Measurements from ENCODE around the gene PTPRN2. TPM values are rescaled to one million over a fixed set of nuclear protein-coding genes. Genes with fewer than 3 reads are reported as not detected.

Gene PTPRN2
- total and polyA plus RNA-seq, 2 of the 8 experiments (the other 6 are each of a cell fraction or from before 2014, with no cell fraction given) = 2.6 to 4.5 TPM

DNA sequence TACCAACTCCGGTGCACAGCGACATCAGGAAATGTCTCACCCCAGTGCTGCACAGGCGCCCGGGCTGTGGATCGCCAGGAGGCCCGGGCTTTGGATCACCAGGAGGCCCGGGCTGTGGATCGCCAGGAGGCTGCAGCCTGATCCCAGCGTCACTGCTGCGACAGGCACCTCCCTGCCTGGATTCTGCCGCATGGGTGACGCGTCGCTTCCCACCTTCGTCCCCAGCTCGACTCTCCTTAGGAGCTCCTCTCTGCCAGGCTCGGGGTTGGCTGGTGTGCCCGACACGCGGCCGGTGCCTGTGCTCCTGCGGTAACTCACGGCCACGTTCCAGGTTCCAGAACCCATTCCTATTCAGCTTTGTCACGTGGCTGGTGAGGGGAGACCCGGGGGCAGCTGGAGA lies 993.3 kb downstream of the PTPRN2 start:
- H4K5ac ChIP-seq (ENCODE audit: insufficient read length, low read depth, low read length) = no peak overlapping the region
- no peaks in the 10 kb centered on the region; a peak in 1 of 8 replicates for H3K36me3 ChIP-seq (ENCODE audit: control insufficient read depth in 2 of 4, insufficient read depth in 4 of 4, low read length in 3 of 4)
- H2BK20ac ChIP-seq (ENCODE audit: low read length) = no peak overlapping the region
- CTCF ChIA-PET (ENCODE audit: partially characterized antibody) = no interaction called here
- H3K4me2 ChIP-seq (ENCODE audit: insufficient read depth in 1 of 2, low read depth in 2 of 2, low read length in 2 of 2) = no peak overlapping the region
- H2BK120ac ChIP-seq (replicated peaks; ENCODE audit: low read depth, low read length) = no peak overlapping the region
- no peaks in the 10 kb centered on the region for H3K23me2 ChIP-seq (ENCODE audit: low read depth, low read length)
- H3K79me2 ChIP-seq (ENCODE audit: control insufficient read depth in 1 of 2, insufficient read depth in 2 of 2, low read length in 2 of 2) = no peaks in the 10 kb centered on the region
- 88% methylated on average over 23 of the region's 26 CpGs; no CpG with 5 or more reads in 1 of the 2 experiments for WGBS, 2 experiments (ENCODE audit: extremely low coverage in 1 of 2, insufficient coverage in 1 of 2, insufficient read length in 1 of 2, insufficient replicate concordance in 2 of 2, low coverage in 1 of 2, low lambda C conversion rate in 2 of 2, missing lambda C conversion rate in 1 of 2)
- peaks cover 63 to 99% (median 95%) of the 10 kb centered on the region in 4 experiments for H3K27me3 ChIP-seq (replicated peaks in 1 of 4; ENCODE audit: control insufficient read depth in 3 of 4, extremely low read depth in 1 of 4, insufficient read depth in 3 of 4, low read length in 3 of 4)
- no peak overlapping the region for H3K23ac ChIP-seq (ENCODE audit: insufficient read length)
- no peaks in the 10 kb centered on the region for H3K4me1 ChIP-seq (replicated peaks in 1 of 4; ENCODE audit: control insufficient read depth in 3 of 4, insufficient read depth in 4 of 4, low read length in 3 of 4)
- no peak for FAIRE-seq
- DNase-seq (ENCODE audit: low read depth in 1 of 2, low spot score in 2 of 2) = no peak
- H2BK12ac ChIP-seq (ENCODE audit: low read depth, low read length) = no peak overlapping the region
- no peak overlapping the region for H3K27ac ChIP-seq (ENCODE audit: low read depth, low read length)
- no peak overlapping the region for H4K91ac ChIP-seq (replicated peaks; ENCODE audit: insufficient read length, low read length)
- POLR2A ChIA-PET (ENCODE audit: partially characterized antibody) = no interaction called here
- H3K14ac ChIP-seq (ENCODE audit: insufficient read length) = no peak overlapping the region
- no peak overlapping the region for H3K18ac ChIP-seq (ENCODE audit: extremely low read depth, low read length)
- H3K9me3 ChIP-seq (ENCODE audit: insufficient read depth in 2 of 2, low read depth in 1 of 2, low read length in 1 of 2) = peaks cover 0 to 10% of the 10 kb centered on the region in 2 experiments; a peak in 1 of 4 replicates
- H3K56ac ChIP-seq (replicated peaks; ENCODE audit: insufficient read length, low read depth, low read length) = no peak overlapping the region
- no peak overlapping the region for H3K4ac ChIP-seq (replicated peaks; ENCODE audit: insufficient read length, low read depth, low read length)
- peaks cover 6 to 14% of the 10 kb centered on the region in 2 experiments for H4K20me1 ChIP-seq (replicated peaks in 1 of 2; ENCODE audit: control insufficient read depth in 1 of 2, insufficient read depth in 2 of 2, low read length in 2 of 2)
- no peaks in the 10 kb centered on the region for H3K79me1 ChIP-seq (ENCODE audit: low read depth, low read length)
- no peak overlapping the region for H2AFZ ChIP-seq (ENCODE audit: low read length)
- H2BK5ac ChIP-seq (ENCODE audit: low read depth, low read length) = no peak overlapping the region
- H4K8ac ChIP-seq (ENCODE audit: extremely low read depth, insufficient read depth, low read length) = no peak overlapping the region
- no peak overlapping the region for H2AK5ac ChIP-seq (ENCODE audit: low read depth, low read length)
- H3K9ac ChIP-seq (replicated peaks in 1 of 4; ENCODE audit: extremely low read depth in 1 of 4, low read depth in 3 of 4, low read length in 3 of 4) = no peak overlapping the region
- no peak overlapping the region for H2BK15ac ChIP-seq (ENCODE audit: low read length)
- H3K4me3 ChIP-seq (ENCODE audit: extremely low read depth in 1 of 4, insufficient read depth in 2 of 4, low read depth in 3 of 4, low read length in 4 of 4) = no peak overlapping the region
- TF ChIP-seq NANOG (IDR thresholded peaks at IDR 0.05; ENCODE audit: insufficient read depth, low read depth, low read length, poor library complexity, severe bottlenecking) (no peak), RXRA (IDR thresholded peaks at IDR 0.05; ENCODE audit: insufficient read depth, low read depth, low read length) (no peak), FOSL1 (IDR thresholded peaks at IDR 0.05; ENCODE audit: insufficient read depth, low read depth, low read length) (no peak), SP1 (IDR thresholded peaks at IDR 0.05; ENCODE audit: low read depth, low read length) (no peak), TBP (IDR thresholded peaks at IDR 0.05; ENCODE audit: low read depth, low read length) (no peak), MAX (IDR thresholded peaks at IDR 0.05) (no peak), EP300 (IDR thresholded peaks at IDR 0.05; ENCODE audit: borderline replicate concordance in 1 of 2, low read depth in 2 of 2, low read length in 2 of 2) (no peak), POLR2AphosphoS5 (IDR thresholded peaks at IDR 0.05; ENCODE audit: low read depth, low read length) (no peak), BCL11A (IDR thresholded peaks at IDR 0.05; ENCODE audit: low read depth in 2 of 2, low read length in 2 of 2) (no peak), SIRT6 (IDR thresholded peaks at IDR 0.05; ENCODE audit: low read length) (no peak), ATF2 (IDR thresholded peaks at IDR 0.05; ENCODE audit: low read length) (no peak), MAFK (IDR thresholded peaks at IDR 0.05; ENCODE audit: low read depth, low read length) (no peak)

Measured in H1 (cell line).